GM13977 (cell line): Measurements from ENCODE around the gene CPNE7.
A peak's percentile ranks its signal among the peaks of the same experiment; 100 is the strongest.

Experiments used
- DNase-seq: peaks from one replicate; pipeline ENCODE4 v3.0.0; 2012; ENCODE audit warnings: low spot score
- CTCF ChIP-seq: IDR thresholded peaks from 2 replicates; pipeline ENCODE4 v1.5.1; 2012; ENCODE audit warnings: mild to moderate bottlenecking, control low read depth; ENCODE audit not compliant: insufficient read depth; ENCODE audit errors: extremely low read depth, missing control alignments
- in situ Hi-C: fragments of 300-500 bp; cut with MboI; formaldehyde crosslinking; loops from one replicate; pipeline ENCODE4 v1.12.0; 2022; ENCODE audit warnings: low sequenced_read_pairs, low pct_unique_long_range_greater_than_20kb, mixed read lengths, inconsistent platforms; ENCODE audit not compliant: unreplicated experiment

The CPNE7 gene

GRCh38 chr16:89599451-89599858 lies 23.9 kb downstream of the CPNE7 start:
- no peak for DNase-seq
- in situ Hi-C loops: no loop called here
- peak; percentile 49 for TF ChIP-seq CTCF

- no peak for TF ChIP-seq CTCF
- in situ Hi-C loops: no loop called here
Measured at GRCh38 chr16:89599902-89600301, 24.3 kb downstream of the CPNE7 start.

DNA sequence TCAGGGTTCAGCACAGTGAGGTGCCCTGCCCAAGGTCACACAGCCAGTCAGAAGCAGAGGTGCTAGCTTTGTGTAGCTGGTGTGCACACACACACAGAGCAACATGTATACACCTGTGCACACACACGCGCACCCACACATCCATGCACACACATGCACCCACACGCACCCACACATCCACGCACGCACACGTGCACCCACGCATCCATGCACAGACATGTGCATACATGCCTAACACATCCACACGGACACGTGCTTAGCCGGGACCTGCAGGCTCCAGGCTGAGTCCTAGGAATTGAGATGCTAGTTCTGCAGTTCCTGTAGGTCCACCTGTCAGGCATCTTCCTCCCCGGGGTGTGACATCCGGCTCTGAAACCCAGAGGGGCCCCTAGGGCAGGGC lies 24.9 kb downstream of the CPNE7 start:
- in situ Hi-C loops: no loop called here
- no peak for DNase-seq
- no peak for TF ChIP-seq CTCF

More at GRCh38 chr16:89599902-89600301, 24.3 kb downstream of the CPNE7 start:
- DNase-seq: no peak

GRCh38 chr16:89600956-89601355 lies 25.4 kb downstream of the CPNE7 start:
- in situ Hi-C loops: no loop called here

DNA sequence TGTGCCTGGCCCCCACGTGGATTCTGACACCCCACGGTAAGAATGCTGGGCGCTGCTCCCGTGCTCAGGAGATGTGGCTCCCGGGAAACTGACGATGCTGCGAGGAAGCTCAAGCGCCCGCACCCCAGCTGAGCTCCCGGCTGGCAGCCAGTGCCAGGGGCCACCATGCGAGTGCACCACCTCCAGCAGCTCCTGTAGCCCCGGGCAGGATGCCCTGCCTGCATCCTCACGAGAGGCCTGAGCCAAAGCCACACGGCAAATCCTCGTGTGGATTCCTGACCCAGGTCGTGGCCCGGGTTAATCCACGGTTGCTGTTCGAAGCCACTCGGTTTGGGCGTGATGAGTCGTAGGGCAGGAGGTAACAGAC lies 26.3 kb downstream of the CPNE7 start:
- in situ Hi-C loops: no loop called here

More at GRCh38 chr16:89600956-89601355, 25.4 kb downstream of the CPNE7 start:
- no peak for DNase-seq
- no peak for TF ChIP-seq CTCF

DNA sequence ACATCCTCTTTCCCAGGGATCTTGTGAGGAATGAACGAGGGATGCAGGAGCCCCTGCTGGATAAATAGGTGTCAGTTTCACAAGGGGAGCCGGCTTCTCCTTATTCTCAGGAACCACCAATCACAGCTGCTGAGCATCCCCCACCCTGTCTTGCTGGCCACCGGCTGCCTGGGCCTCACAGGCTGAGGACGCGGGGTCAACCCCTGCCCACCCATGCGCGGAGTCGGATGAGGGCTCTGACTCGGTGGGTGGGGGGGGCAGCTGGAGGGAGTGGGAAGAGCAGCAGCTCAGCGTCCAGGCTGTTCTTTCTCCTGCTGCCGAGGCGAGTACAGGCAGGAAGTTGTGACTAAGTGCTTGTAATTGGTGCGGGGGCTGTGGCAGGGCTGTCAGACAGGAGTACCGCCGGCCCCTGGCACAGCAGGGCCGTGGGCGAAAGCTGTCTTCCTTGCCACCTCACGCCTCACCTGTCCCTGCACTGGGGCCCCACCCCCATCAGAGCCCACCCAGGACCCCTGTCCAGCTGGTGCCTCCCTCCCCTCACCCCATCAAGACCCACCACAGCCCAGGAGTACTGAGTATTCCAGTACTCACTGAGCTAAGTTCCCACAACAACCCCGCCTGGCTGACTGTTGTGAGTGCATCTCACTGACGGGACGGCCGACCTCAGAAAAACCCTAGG lies 26.9 kb downstream of the CPNE7 start:
- peak; percentile 74 for DNase-seq
- in situ Hi-C loops: no loop called here
- no peak for TF ChIP-seq CTCF

More for the DNA sequence above, 26.3 kb downstream of the CPNE7 start:
- TF ChIP-seq CTCF: no peak
- no peak for DNase-seq

DNA sequence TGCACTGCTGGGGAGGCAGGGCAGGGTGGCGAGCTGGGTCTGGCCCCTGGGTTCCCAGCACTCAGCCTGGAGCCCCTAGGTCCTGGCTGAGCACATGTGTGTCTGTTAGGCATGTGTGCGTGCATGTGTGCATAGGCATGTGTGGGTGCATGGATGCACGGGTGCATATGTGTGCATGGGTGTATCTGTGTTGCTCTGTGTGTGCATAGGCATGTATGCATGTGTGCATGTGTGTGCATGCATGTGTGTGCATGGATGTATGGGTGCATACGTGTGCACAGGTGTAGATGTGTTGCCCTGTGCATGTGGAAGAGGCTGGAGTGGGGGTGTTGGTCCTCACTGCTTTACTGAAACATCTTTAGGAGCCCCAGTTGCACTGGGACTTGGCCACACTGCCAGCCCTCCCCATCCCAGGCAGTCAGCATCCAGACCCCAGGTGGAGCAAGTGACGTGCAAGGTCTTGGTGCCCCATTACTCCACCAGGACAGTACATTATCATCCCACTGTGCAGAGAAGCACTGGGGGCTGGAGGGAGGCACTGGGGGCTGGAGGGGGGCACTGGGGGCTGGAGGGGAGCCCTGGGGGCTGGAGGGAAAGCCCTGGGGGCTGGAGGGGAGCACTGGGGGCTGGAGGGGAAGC lies 27.5 kb downstream of the CPNE7 start:
- no peak for DNase-seq
- in situ Hi-C loops: no loop called here
- no peak for TF ChIP-seq CTCF
